Body of pancreas (tissue), 4 donors: ENCODE results near the gene XPO6.

Source experiments
- CTCF ChIP-seq, 7 experiments: fragments of 450-650 bp in 4 of 7; fragments of 200-600 bp in 3 of 7; sonication (generic) in 3 of 7; IDR thresholded peaks; one replicate each; pipeline ENCODE4 v1.5.1; 2016 to 2019; ENCODE audit warnings: antibody characterized with exemption in 7 of 7
- POLR2A ChIP-seq, 3 donors: fragments of 450-650 bp; IDR thresholded peaks; one replicate each; pipeline ENCODE4 v1.6.1; 2016; ENCODE audit warnings: antibody characterized with exemption in 3 of 3, mild to moderate bottlenecking in 2 of 3

GRCh38 chr16:28151180-28151579 lies 60.6 kb downstream of the XPO6 start:
- TF ChIP-seq CTCF (IDR thresholded peaks at IDR 0.05) (no peak), POLR2A (IDR thresholded peaks at IDR 0.05) (no peak)
